ENCODE measurements around the gene SOCS6.

GRCh38 chr18:70296781-70297180 is 7.9 kb downstream of the SOCS6 start:
- TF ChIP-seq CTCF (IDR thresholded peaks at IDR 0.05) (no peak), POLR2A (IDR thresholded peaks at IDR 0.05) (no peak)
